ENCODE measurements around the gene CRISP1. TPM values are rescaled to one million over a fixed set of nuclear protein-coding genes. Genes with fewer than 3 reads are reported as not detected.
A peak's percentile ranks its signal among the peaks of the same experiment; 100 is the strongest.

Gene CRISP1
- total RNA-seq, 5 donors from 2014 or later (not counting 1 experiment from before 2014, with no cell fraction given), result not detected

DNA sequence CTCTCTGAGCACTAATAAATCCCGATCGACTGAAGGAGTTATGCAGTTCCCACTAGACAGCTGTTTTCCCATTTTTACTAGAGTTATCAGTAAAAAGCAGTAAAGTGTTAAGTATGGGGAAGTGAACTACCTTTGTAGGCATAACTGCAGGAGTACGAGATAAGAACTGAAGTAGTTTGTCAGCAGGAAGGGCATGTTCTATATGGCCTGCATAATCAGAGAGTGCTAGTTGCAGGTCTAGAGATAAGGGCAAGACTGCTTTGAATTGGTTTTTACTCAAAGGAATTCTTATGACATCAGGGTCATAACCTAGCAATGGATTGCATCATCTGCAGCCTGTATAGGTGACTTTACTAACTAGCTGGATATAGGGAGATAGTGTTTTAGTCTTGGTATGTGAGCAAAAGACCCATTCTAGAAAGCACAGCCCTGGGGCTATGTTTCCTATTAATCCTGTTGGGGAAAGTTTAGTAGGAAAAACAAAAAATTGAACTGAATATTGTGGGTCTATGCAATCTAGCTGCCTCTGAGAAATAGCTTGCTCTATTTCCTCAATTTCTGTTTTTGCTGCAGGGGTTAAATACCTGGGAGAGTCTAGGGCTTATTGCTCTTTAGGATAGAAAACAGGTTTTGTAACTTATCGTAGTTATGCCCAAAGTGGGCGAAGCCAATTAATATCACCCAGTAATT lies 22.6 kb upstream of the CRISP1 start:
- H3K9me3 ChIP-seq, result no peaks in the 10 kb centered on the region
- no peaks in the 10 kb centered on the region for H3K36me3 ChIP-seq (ENCODE audit: control insufficient read depth in 2 of 2, extremely low read depth in 1 of 2, insufficient read depth in 1 of 2, low read length in 1 of 2)
- H3K27ac ChIP-seq (ENCODE audit: low read length), result no peak overlapping the region
- no peaks in the 10 kb centered on the region for H3K27me3 ChIP-seq (replicated peaks in 1 of 2; ENCODE audit: control insufficient read depth in 2 of 2, extremely low read depth in 1 of 2, insufficient read depth in 2 of 2, low read length in 1 of 2)
- CTCF ChIA-PET, result no interaction called here
- Mint-ChIP-seq H3K27me3 (no peaks in the 10 kb centered on the region), H3K4me1 (no peaks in the 10 kb centered on the region), H3K36me3 (no peaks in the 10 kb centered on the region), H3K4me3 (no peak overlapping the region), H3K9me3 (peaks cover 13 to 19% (median 18%) of the 10 kb centered on the region in 3 donors), H3K27ac (no peak overlapping the region)
- H3K4me1 ChIP-seq (ENCODE audit: control insufficient read depth in 1 of 2, extremely low read depth in 1 of 2, insufficient read depth in 2 of 2, low read length in 2 of 2), result no peaks in the 10 kb centered on the region
- ATAC-seq (replicated peaks in 1 of 4) (no peak), DNase-seq (no peak)
- 38% methylated on average over 1 of the region's 5 CpGs for WGBS (ENCODE audit: insufficient coverage)
- POLR2A ChIA-PET, result no interaction called here
- H3K4me3 ChIP-seq (ENCODE audit: control insufficient read depth in 1 of 2, extremely low read depth in 1 of 2, low read length in 1 of 2), result no peak overlapping the region

DNA sequence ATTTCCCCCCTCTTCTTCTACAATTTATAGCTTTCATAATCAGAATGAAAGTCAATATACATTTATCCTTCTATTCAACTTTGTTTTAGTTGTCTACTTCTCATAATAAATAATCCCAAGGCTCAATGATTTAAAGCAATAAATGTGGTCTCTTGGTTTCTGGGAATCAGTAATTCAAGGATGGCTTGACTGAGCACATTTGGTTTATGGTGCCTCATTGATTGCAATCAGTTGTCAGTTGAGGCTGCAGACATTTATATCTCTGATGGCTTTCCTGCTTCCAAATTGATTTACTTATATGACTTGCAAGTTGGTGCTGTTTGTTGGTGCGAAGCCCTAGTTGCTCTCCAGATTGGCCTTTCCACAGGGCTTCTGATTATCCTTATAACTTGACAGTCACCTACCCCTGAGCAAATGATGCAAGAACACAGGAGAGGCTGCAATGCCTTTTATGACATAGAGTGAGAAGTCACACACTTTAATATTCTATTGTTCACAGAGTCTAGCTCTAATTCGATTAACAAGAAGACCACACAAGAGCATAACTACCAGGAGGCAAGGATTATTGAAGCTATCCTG lies 2.7 kb upstream of the CRISP1 start:
- Histone ChIP-seq H3K27me3 (replicated peaks in 1 of 2; ENCODE audit: control insufficient read depth in 2 of 2, extremely low read depth in 1 of 2, insufficient read depth in 2 of 2, low read length in 1 of 2) (no peaks in the 10 kb centered on the region), H3K9me3 (no peaks in the 10 kb centered on the region), H3K4me1 (ENCODE audit: control insufficient read depth in 1 of 2, extremely low read depth in 1 of 2, insufficient read depth in 2 of 2, low read length in 2 of 2) (no peaks in the 10 kb centered on the region), H3K36me3 (ENCODE audit: control insufficient read depth in 2 of 2, extremely low read depth in 1 of 2, insufficient read depth in 1 of 2, low read length in 1 of 2) (no peaks in the 10 kb centered on the region), H3K27ac (ENCODE audit: low read length) (no peak overlapping the region), H3K4me3 (ENCODE audit: control insufficient read depth in 1 of 2, extremely low read depth in 1 of 2, low read length in 1 of 2) (no peak overlapping the region)
- DNase-seq (no peak), ATAC-seq (replicated peaks in 1 of 4) (no peak)
- CTCF ChIA-PET, result no interaction called here
- H3K36me3 Mint-ChIP-seq, result no peaks in the 10 kb centered on the region
- 86% methylated on average over 1 of the region's 2 CpGs for WGBS (ENCODE audit: insufficient coverage)
- H3K9me3 Mint-ChIP-seq, result peaks cover 0 to 15% (median 3%) of the 10 kb centered on the region in 3 donors
- H3K27ac Mint-ChIP-seq, result no peak overlapping the region
- no peak overlapping the region for H3K4me3 Mint-ChIP-seq
- no peaks in the 10 kb centered on the region for H3K27me3 Mint-ChIP-seq
- POLR2A ChIA-PET, result no interaction called here
- H3K4me1 Mint-ChIP-seq, result no peaks in the 10 kb centered on the region

DNA sequence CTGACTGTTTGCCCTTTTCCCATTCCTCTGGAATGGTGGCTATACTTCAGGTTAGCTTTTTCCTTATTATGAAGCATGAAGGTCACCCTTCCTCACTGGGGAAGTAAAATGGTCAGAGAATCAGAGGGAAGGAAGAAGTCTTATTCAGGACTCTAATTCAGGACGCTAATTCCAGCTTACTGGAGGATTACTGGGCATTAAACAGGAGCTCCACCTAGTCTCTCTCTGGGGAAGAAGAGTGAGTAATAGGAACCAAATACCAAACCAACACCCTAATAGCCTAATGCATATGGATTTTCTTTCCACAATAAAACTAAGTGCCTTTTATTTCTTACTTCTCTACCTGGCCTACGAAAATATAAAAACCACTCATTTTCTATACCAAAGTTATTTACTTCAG lies 10.1 kb downstream of the CRISP1 start:
- Mint-ChIP-seq H3K36me3 (no peaks in the 10 kb centered on the region), H3K27ac (no peak overlapping the region), H3K4me1 (no peaks in the 10 kb centered on the region), H3K9me3 (no peaks in the 10 kb centered on the region), H3K27me3 (no peaks in the 10 kb centered on the region), H3K4me3 (no peak overlapping the region)
- Histone ChIP-seq H3K4me3 (ENCODE audit: control insufficient read depth in 1 of 2, extremely low read depth in 1 of 2, low read length in 1 of 2) (no peak overlapping the region), H3K27ac (ENCODE audit: low read length) (no peak overlapping the region), H3K36me3 (ENCODE audit: control insufficient read depth in 2 of 2, extremely low read depth in 1 of 2, insufficient read depth in 1 of 2, low read length in 1 of 2) (no peaks in the 10 kb centered on the region), H3K4me1 (ENCODE audit: control insufficient read depth in 1 of 2, extremely low read depth in 1 of 2, insufficient read depth in 2 of 2, low read length in 2 of 2) (no peaks in the 10 kb centered on the region), H3K9me3 (no peaks in the 10 kb centered on the region), H3K27me3 (replicated peaks in 1 of 2; ENCODE audit: control insufficient read depth in 2 of 2, extremely low read depth in 1 of 2, insufficient read depth in 2 of 2, low read length in 1 of 2) (no peaks in the 10 kb centered on the region)
- POLR2A ChIA-PET, result no interaction called here
- no peak for ATAC-seq (replicated peaks in 1 of 4)
- no peak for DNase-seq
- CTCF ChIA-PET, result no interaction called here
- WGBS (ENCODE audit: insufficient coverage), result no CpG with 5 or more reads among the region's 2 CpGs

DNA sequence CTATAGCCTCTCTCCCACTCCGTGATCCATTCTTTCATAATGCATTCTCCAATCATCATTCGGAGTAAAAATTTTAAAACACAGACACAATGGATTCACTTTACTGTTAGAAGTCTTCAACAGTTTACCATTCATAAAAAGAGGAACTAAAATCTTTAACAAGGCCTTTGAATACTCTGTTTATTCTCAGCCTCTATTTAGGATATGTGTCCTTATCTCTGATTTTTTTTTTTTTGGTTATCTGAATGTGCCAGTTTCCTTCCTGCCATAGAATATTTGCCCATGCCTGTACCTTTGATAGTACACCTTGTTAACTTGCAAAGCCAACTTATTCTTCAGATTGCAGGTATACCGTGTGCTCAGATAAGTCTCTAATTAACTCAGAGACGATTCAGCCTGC lies 11.1 kb downstream of the CRISP1 start:
- no peak overlapping the region for H3K4me3 Mint-ChIP-seq
- no peaks in the 10 kb centered on the region for H3K36me3 Mint-ChIP-seq
- no peaks in the 10 kb centered on the region for H3K36me3 ChIP-seq (ENCODE audit: control insufficient read depth in 2 of 2, extremely low read depth in 1 of 2, insufficient read depth in 1 of 2, low read length in 1 of 2)
- H3K4me1 Mint-ChIP-seq, result no peaks in the 10 kb centered on the region
- H3K9me3 ChIP-seq, result no peaks in the 10 kb centered on the region
- no peaks in the 10 kb centered on the region for H3K9me3 Mint-ChIP-seq
- H3K4me1 ChIP-seq (ENCODE audit: control insufficient read depth in 1 of 2, extremely low read depth in 1 of 2, insufficient read depth in 2 of 2, low read length in 2 of 2), result no peaks in the 10 kb centered on the region
- no peaks in the 10 kb centered on the region for H3K27me3 ChIP-seq (replicated peaks in 1 of 2; ENCODE audit: control insufficient read depth in 2 of 2, extremely low read depth in 1 of 2, insufficient read depth in 2 of 2, low read length in 1 of 2)
- no peak for DNase-seq
- no peak overlapping the region for H3K4me3 ChIP-seq (ENCODE audit: control insufficient read depth in 1 of 2, extremely low read depth in 1 of 2, low read length in 1 of 2)
- no peak overlapping the region for H3K27ac ChIP-seq (ENCODE audit: low read length)
- WGBS (ENCODE audit: insufficient coverage), result 69% methylated on average over 2 of the region's 4 CpGs
- no peaks in the 10 kb centered on the region for H3K27me3 Mint-ChIP-seq
- no peak for ATAC-seq (replicated peaks in 1 of 4)
- CTCF ChIA-PET, result no interaction called here
- POLR2A ChIA-PET, result no interaction called here
- H3K27ac Mint-ChIP-seq, result no peak overlapping the region

DNA sequence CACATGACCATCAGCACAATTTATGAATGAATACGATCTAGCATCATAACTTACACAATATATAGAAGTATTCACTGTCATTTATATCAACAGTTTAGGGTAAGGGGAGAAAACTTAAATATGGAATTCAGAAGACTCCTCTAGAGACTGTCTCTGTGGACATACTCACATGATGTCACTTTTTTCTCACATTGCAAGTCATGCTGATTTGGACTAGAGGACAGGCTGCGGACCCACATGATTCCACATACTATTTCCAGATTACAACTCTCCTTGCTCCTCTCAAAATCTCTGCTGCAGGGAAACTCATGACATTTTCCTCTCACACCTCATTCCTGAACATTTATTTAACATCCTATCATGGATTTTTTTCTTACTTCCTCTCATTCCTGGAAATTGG lies 13.4 kb downstream of the CRISP1 start:
- ChIA-PET POLR2A (no interaction called here), CTCF (no interaction called here)
- Histone ChIP-seq H3K9me3 (no peaks in the 10 kb centered on the region), H3K27me3 (replicated peaks in 1 of 2; ENCODE audit: control insufficient read depth in 2 of 2, extremely low read depth in 1 of 2, insufficient read depth in 2 of 2, low read length in 1 of 2) (no peaks in the 10 kb centered on the region), H3K4me3 (ENCODE audit: control insufficient read depth in 1 of 2, extremely low read depth in 1 of 2, low read length in 1 of 2) (no peak overlapping the region), H3K27ac (ENCODE audit: low read length) (no peak overlapping the region), H3K4me1 (ENCODE audit: control insufficient read depth in 1 of 2, extremely low read depth in 1 of 2, insufficient read depth in 2 of 2, low read length in 2 of 2) (no peaks in the 10 kb centered on the region), H3K36me3 (ENCODE audit: control insufficient read depth in 2 of 2, extremely low read depth in 1 of 2, insufficient read depth in 1 of 2, low read length in 1 of 2) (no peaks in the 10 kb centered on the region)
- no peaks in the 10 kb centered on the region for H3K27me3 Mint-ChIP-seq
- no peaks in the 10 kb centered on the region for H3K36me3 Mint-ChIP-seq
- H3K9me3 Mint-ChIP-seq, result no peaks in the 10 kb centered on the region
- DNase-seq (no peak), ATAC-seq (replicated peaks in 1 of 4) (no peak)
- no peak overlapping the region for H3K27ac Mint-ChIP-seq
- 100% methylated on average over 1 of the region's 2 CpGs for WGBS (ENCODE audit: insufficient coverage)
- no peaks in the 10 kb centered on the region for H3K4me1 Mint-ChIP-seq
- no peak overlapping the region for H3K4me3 Mint-ChIP-seq

DNA sequence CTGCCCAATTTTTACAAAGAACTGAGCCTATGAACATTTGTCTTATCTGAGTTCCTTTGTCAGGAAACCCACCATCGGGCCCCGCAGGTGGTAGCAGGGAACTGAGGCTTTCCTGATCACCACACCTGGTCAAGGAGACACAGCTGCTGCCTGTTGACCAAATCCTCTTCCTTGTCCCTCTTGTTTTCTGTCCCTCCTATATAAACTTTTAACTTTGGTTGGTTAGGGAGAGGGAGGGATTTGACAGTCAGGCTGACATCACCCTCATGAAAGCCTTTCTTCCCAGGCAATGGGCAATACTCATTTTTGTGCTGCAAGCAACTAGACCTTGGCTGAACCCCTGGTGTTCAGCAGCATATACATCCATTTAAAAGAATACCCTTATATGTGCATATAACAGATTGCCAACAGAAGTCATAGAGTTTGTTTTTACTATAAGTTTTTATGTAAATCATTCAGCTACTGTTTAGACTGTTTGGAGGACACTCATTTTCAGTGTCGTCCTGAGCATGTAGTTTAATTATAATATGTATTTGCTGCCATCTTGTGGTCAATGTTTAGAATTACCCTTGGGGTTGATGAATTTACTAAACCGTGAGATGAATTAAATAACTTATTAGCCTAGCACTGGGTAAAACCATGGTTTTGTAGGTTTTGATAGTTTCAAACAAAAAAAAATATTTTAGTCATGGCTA lies 17.0 kb downstream of the CRISP1 start:
- H3K9me3 Mint-ChIP-seq, result no peaks in the 10 kb centered on the region
- ChIA-PET CTCF (interaction anchor here in 1 of 2 donors (0.6 to 0.7 kb wide), 2 partner anchors 317 to 439 kb away, joined by 3 to 5 read pairs; no protein-coding TSS in a partner anchor), POLR2A (no interaction called here)
- no peak overlapping the region for H3K27ac Mint-ChIP-seq
- no peaks in the 10 kb centered on the region for H3K4me1 ChIP-seq (ENCODE audit: control insufficient read depth in 1 of 2, extremely low read depth in 1 of 2, insufficient read depth in 2 of 2, low read length in 2 of 2)
- H3K36me3 ChIP-seq (ENCODE audit: control insufficient read depth in 2 of 2, extremely low read depth in 1 of 2, insufficient read depth in 1 of 2, low read length in 1 of 2), result no peaks in the 10 kb centered on the region
- 40% methylated on average over 1 of the region's 4 CpGs for WGBS (ENCODE audit: insufficient coverage)
- H3K4me3 Mint-ChIP-seq, result no peak overlapping the region
- H3K4me1 Mint-ChIP-seq, result no peaks in the 10 kb centered on the region
- H3K4me3 ChIP-seq (ENCODE audit: control insufficient read depth in 1 of 2, extremely low read depth in 1 of 2, low read length in 1 of 2), result no peak overlapping the region
- H3K27me3 ChIP-seq (replicated peaks in 1 of 2; ENCODE audit: control insufficient read depth in 2 of 2, extremely low read depth in 1 of 2, insufficient read depth in 2 of 2, low read length in 1 of 2), result no peaks in the 10 kb centered on the region
- peak in 1 of 35 experiments; percentile 33 for DNase-seq
- no peaks in the 10 kb centered on the region for H3K27me3 Mint-ChIP-seq
- no peak overlapping the region for H3K27ac ChIP-seq (ENCODE audit: low read length)
- peak in 2 of 4 experiments; percentile 5 to 38 for ATAC-seq (replicated peaks in 1 of 4)
- H3K9me3 ChIP-seq, result no peaks in the 10 kb centered on the region
- H3K36me3 Mint-ChIP-seq, result no peaks in the 10 kb centered on the region
